Neuronal stem cell (in vitro differentiated cells): Measurements from ENCODE around the gene AOPEP.

Source experiments
- DNase-seq: peaks from one replicate; pipeline ENCODE4 v3.0.0-alpha.2; 2013; ENCODE audit warnings: low spot score
- H2AFZ ChIP-seq: one replicate; pipeline ENCODE4 v1.6.1; 2013; ENCODE audit warnings: mild to moderate bottlenecking, low read length, inconsistent platforms
- H2AK5ac ChIP-seq: 2 replicates; pipeline ENCODE4 v1.6.1; 2013; ENCODE audit warnings: low read depth, mild to moderate bottlenecking, inconsistent platforms, low read length, moderate library complexity, mixed read lengths
- H2BK120ac ChIP-seq: 2 replicates; pipeline ENCODE4 v1.6.1; 2013; ENCODE audit warnings: low read depth, mild to moderate bottlenecking, inconsistent platforms, low read length, moderate library complexity, mixed read lengths
- H2BK12ac ChIP-seq: one replicate; pipeline ENCODE4 v1.6.1; 2013; ENCODE audit warnings: low read length, inconsistent platforms
- H2BK15ac ChIP-seq: 2 replicates; pipeline ENCODE4 v1.6.1; 2013; ENCODE audit warnings: mild to moderate bottlenecking, low read length, inconsistent platforms, mixed read lengths
- H2BK5ac ChIP-seq: one replicate; pipeline ENCODE4 v1.6.1; 2013; ENCODE audit warnings: inconsistent platforms, mild to moderate bottlenecking, low read length, moderate library complexity
- H3K14ac ChIP-seq: one replicate; pipeline ENCODE4 v1.6.1; 2013; ENCODE audit warnings: low read length, inconsistent platforms
- H3K18ac ChIP-seq: 2 replicates; pipeline ENCODE4 v1.6.1; 2013; ENCODE audit warnings: low read length, inconsistent platforms
- H3K23ac ChIP-seq: 2 replicates; pipeline ENCODE4 v1.6.1; 2013; ENCODE audit warnings: low read depth, mild to moderate bottlenecking, mixed read lengths, low read length, inconsistent platforms; ENCODE audit not compliant: poor library complexity
- H3K27ac ChIP-seq: replicated peaks from 3 replicates; pipeline ENCODE4 v1.5.1; 2013; ENCODE audit warnings: low read length, inconsistent platforms
- H3K27me3 ChIP-seq, 3 experiments: 2 replicates each; pipeline ENCODE4 v1.6.1; 2013; ENCODE audit warnings: low read length in 3 of 3, mild to moderate bottlenecking in 2 of 3, inconsistent platforms in 1 of 3, low read depth in 1 of 3, mixed read lengths in 1 of 3, moderate library complexity in 1 of 3; ENCODE audit not compliant: control insufficient read depth in 3 of 3, insufficient read depth in 3 of 3
- H3K36me3 ChIP-seq, 2 donors: replicated peaks in 1 of 2; 2 replicates each; pipeline ENCODE4 v1.6.1; 2013; ENCODE audit warnings: low read length in 2 of 2; ENCODE audit not compliant: control insufficient read depth in 2 of 2, insufficient read depth in 2 of 2
- H3K4ac ChIP-seq: 2 replicates; pipeline ENCODE4 v1.6.1; 2013; ENCODE audit warnings: inconsistent platforms, mild to moderate bottlenecking, low read length, moderate library complexity
- H3K4me1 ChIP-seq, 2 donors: 1 replicate in 1 of 2; 2 replicates in 1 of 2; pipeline ENCODE4 v1.6.1; 2013; ENCODE audit warnings: low read length in 2 of 2, low read depth in 1 of 2; ENCODE audit not compliant: control insufficient read depth in 2 of 2, insufficient read depth in 1 of 2
- H3K4me2 ChIP-seq: one replicate; pipeline ENCODE4 v1.6.1; 2013; ENCODE audit warnings: mild to moderate bottlenecking, low read length, inconsistent platforms; ENCODE audit not compliant: insufficient read depth, poor library complexity, severe bottlenecking
- H3K4me3 ChIP-seq, 2 donors: 2 replicates each; pipeline ENCODE4 v1.5.1; 2013; ENCODE audit warnings: low read length in 2 of 2, mild to moderate bottlenecking in 2 of 2, inconsistent platforms in 1 of 2, moderate library complexity in 1 of 2
- H3K79me1 ChIP-seq: one replicate; pipeline ENCODE4 v1.6.1; 2013; ENCODE audit warnings: low read depth, mild to moderate bottlenecking, inconsistent platforms, low read length, moderate library complexity
- H3K9ac ChIP-seq: one replicate; pipeline ENCODE4 v1.6.1; 2013; ENCODE audit warnings: mild to moderate bottlenecking, low read depth, low read length, inconsistent platforms; ENCODE audit not compliant: poor library complexity
- H3K9me3 ChIP-seq, 2 donors: replicated peaks in 1 of 2; 2 replicates each; pipeline versions ENCODE3 to v1.6.1; 2013; ENCODE audit warnings: low read length in 2 of 2, mild to moderate bottlenecking in 2 of 2, inconsistent platforms in 1 of 2, low read depth in 1 of 2, mixed read lengths in 1 of 2, moderate library complexity in 1 of 2; ENCODE audit not compliant: control insufficient read depth in 2 of 2, insufficient read depth in 1 of 2
- H4K8ac ChIP-seq: one replicate; pipeline ENCODE4 v1.6.1; 2013; ENCODE audit warnings: low read depth, mild to moderate bottlenecking, inconsistent platforms, low read length, moderate library complexity
- H4K91ac ChIP-seq: one replicate; pipeline ENCODE4 v1.6.1; 2013; ENCODE audit warnings: low read length, low read depth, mild to moderate bottlenecking, inconsistent platforms; ENCODE audit not compliant: poor library complexity
- WGBS, 2 donors: extraction: QIAGEN DNeasy Blood & Tissue Kit; methylation state at CpG; one replicate each; pipeline ENCODE4 v1.1.7; 2013; ENCODE audit warnings: missing lambda C conversion rate in 2 of 2, mixed read lengths in 1 of 2; ENCODE audit not compliant: insufficient read length in 2 of 2, insufficient replicate concordance in 1 of 2; ENCODE audit errors: extremely low coverage in 2 of 2; 5-methylcytosine and 5-hydroxymethylcytosine counted together

AOPEP gene

GRCh38 chr9:95067057-95067456 is 340.6 kb downstream of the AOPEP start:
- Histone ChIP-seq H3K27me3 (no peaks in the 10 kb centered on the region), H3K4me3 (no peak overlapping the region), H2BK120ac (no peak overlapping the region), H3K18ac (no peak overlapping the region), H2BK15ac (no peak overlapping the region), H4K8ac (no peak overlapping the region), H2BK5ac (no peak overlapping the region), H2BK12ac (no peak overlapping the region), H3K27ac (no peak overlapping the region), H3K4me2 (no peak overlapping the region), H3K36me3 (peaks cover 3 to 73% of the 10 kb centered on the region in 2 donors), H3K4ac (no peak overlapping the region), H3K14ac (no peak overlapping the region), H2AK5ac (no peak overlapping the region), H3K9me3 (no peaks in the 10 kb centered on the region), H4K91ac (no peak overlapping the region), H3K4me1 (peaks cover 0 to 7% of the 10 kb centered on the region in 2 donors), H3K23ac (no peak overlapping the region), H3K79me1 (no peaks in the 10 kb centered on the region), H2AFZ (no peak overlapping the region), H3K9ac (no peak overlapping the region)
- no peak for DNase-seq
- no CpG with 5 or more reads among the region's 6 CpGs for WGBS, 2 donors

- Histone ChIP-seq H2AFZ (no peak overlapping the region), H4K91ac (no peak overlapping the region), H2AK5ac (no peak overlapping the region), H3K36me3 (peaks cover 0 to 65% of the 10 kb centered on the region in 2 donors), H3K4me3 (no peak overlapping the region), H3K9me3 (no peaks in the 10 kb centered on the region), H2BK5ac (no peak overlapping the region), H3K18ac (no peak overlapping the region), H2BK12ac (no peak overlapping the region), H3K4me1 (peaks cover 0 to 2% of the 10 kb centered on the region in 2 donors), H3K23ac (no peak overlapping the region), H3K4me2 (no peak overlapping the region), H3K4ac (no peak overlapping the region), H4K8ac (no peak overlapping the region), H2BK120ac (no peak overlapping the region), H3K27me3 (no peaks in the 10 kb centered on the region), H3K79me1 (no peaks in the 10 kb centered on the region), H3K14ac (no peak overlapping the region), H2BK15ac (no peak overlapping the region), H3K9ac (no peak overlapping the region), H3K27ac (no peak overlapping the region)
- DNase-seq, result no peak
- no CpG with 5 or more reads among the region's 2 CpGs for WGBS, 2 donors
Measured at GRCh38 chr9:95067897-95068296, 341.4 kb downstream of the AOPEP start.

GRCh38 chr9:95070549-95071021 is 344.1 kb downstream of the AOPEP start:
- H3K27me3 ChIP-seq, result no peaks in the 10 kb centered on the region
- H4K8ac ChIP-seq, result no peak overlapping the region
- no peak overlapping the region for H2BK5ac ChIP-seq
- H2BK120ac ChIP-seq, result no peak overlapping the region
- no peak overlapping the region for H3K9ac ChIP-seq
- H3K4me1 ChIP-seq, result peaks cover 0 to 1% of the 10 kb centered on the region in 2 donors
- H3K36me3 ChIP-seq, result peaks cover 0 to 53% of the 10 kb centered on the region in 2 donors
- no peak overlapping the region for H2BK12ac ChIP-seq
- H3K9me3 ChIP-seq, result no peaks in the 10 kb centered on the region
- DNase-seq, result no peak
- H3K4ac ChIP-seq, result no peak overlapping the region
- H2AK5ac ChIP-seq, result no peak overlapping the region
- H3K27ac ChIP-seq, result no peak overlapping the region
- WGBS, 2 donors, result no CpG with 5 or more reads among the region's 8 CpGs
- no peak overlapping the region for H4K91ac ChIP-seq
- no peaks in the 10 kb centered on the region for H3K79me1 ChIP-seq
- H2BK15ac ChIP-seq, result no peak overlapping the region
- no peak overlapping the region for H3K4me3 ChIP-seq
- H3K18ac ChIP-seq, result no peak overlapping the region
- no peak overlapping the region for H2AFZ ChIP-seq
- no peak overlapping the region for H3K4me2 ChIP-seq
- H3K14ac ChIP-seq, result no peak overlapping the region
- no peak overlapping the region for H3K23ac ChIP-seq

GRCh38 chr9:95071450-95071849 is 345.0 kb downstream of the AOPEP start:
- Histone ChIP-seq H2BK5ac (no peak overlapping the region), H3K36me3 (peaks cover 0 to 50% of the 10 kb centered on the region in 2 donors), H3K4me2 (no peak overlapping the region), H3K4me3 (no peak overlapping the region), H4K8ac (no peak overlapping the region), H3K14ac (no peak overlapping the region), H3K27ac (no peak overlapping the region), H2BK15ac (no peak overlapping the region), H3K9ac (no peak overlapping the region), H3K18ac (no peak overlapping the region), H2AK5ac (no peak overlapping the region), H2AFZ (no peak overlapping the region), H3K27me3 (no peaks in the 10 kb centered on the region), H3K79me1 (no peaks in the 10 kb centered on the region), H3K23ac (no peak overlapping the region), H2BK120ac (no peak overlapping the region), H3K9me3 (no peaks in the 10 kb centered on the region), H3K4ac (no peak overlapping the region), H2BK12ac (no peak overlapping the region), H3K4me1 (no peaks in the 10 kb centered on the region), H4K91ac (no peak overlapping the region)
- no CpG with 5 or more reads among the region's 5 CpGs for WGBS, 2 donors
- DNase-seq, result no peak
